Epidermal melanocyte (primary cell): ENCODE measurements around the gene TBC1D32.
A peak's percentile ranks its signal among the peaks of the same experiment; 100 is the strongest.
"Not testable (repeated sequence)": the region's sequence is repeated elsewhere in the genome, so short reads cannot be mapped to it uniquely, and the experiment has no call there.

Source experiments
- DNase-seq: peaks from one replicate; pipeline ENCODE4 v3.0.0; 2011; ENCODE audit warnings: low spot score; ENCODE audit not compliant: insufficient read length

Gene TBC1D32

DNA sequence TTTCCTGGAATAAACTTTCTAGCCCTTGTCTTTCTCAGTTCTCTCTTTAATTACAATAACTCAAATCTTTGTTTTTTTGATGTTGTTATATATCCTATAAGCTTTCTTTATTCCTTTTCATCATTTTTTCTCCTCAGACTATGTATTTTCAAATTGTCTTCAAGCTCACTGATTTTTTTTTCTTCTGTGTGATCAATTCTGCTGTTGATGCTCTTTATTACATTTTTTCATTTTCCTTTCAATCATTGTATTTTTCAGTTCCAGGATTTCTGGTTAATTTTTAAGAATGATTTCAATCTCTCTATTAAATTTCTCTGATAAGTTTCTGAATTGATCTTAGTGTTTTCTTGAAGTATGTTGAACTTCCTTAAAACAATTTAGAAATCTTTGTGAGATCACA lies 209.7 kb downstream of the TBC1D32 start:
- no peak for DNase-seq

DNA sequence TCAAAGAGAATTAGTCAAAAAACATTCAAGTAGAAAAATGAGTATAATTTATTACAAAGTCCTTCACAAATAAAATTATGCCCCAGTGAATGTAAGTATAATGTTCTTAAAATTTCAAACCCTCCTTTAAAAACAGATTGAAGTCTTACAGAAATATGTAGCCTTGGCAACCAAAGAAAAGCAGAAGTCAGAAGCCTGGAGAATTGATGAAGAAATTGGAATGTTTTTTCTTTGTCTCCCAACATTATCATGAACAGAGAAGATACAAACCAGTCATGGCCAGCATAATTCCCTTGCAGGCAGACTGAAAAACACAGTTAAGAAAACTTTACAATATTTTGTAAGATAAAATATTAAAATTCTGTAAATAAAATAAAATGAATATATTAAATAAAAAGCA lies 221.9 kb downstream of the TBC1D32 start:
- no peak for DNase-seq

DNA sequence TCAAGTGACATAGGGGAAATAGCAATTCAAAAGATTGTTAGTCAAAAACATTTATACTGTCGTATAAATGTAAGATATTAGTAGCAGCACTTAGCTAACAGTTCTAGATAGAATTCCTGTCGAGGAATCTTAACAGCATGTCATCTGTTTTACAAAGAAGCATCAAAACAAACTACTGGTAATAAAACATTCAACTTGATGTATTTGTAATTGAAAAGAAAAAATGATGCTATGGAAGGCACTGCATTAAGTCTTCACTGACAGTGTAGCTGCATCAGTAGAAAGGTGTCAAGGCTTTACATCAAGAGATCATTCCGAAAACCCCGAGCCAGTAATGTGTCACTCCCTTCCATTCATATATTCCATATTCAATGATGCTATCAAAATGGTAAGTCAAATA lies 223.5 kb downstream of the TBC1D32 start:
- DNase-seq = no peak

DNA sequence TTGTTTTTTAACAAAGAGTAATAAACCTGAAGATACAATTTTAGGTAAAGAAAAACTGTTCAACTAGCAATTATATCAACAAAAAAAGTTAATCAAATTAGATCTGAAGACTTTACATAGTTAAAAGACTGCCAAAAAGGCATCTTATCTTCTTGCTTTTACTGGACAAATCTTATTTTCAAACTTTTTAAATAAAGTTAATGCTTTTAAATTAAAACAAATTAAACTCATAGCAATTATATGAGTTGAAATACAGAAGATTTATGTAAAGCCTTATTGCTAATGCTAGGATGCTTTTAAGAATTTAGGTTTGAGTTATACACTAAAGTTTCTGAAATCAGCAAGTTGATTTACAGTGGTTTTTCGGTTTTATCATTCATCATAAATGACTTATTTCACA lies 227.3 kb downstream of the TBC1D32 start:
- no peak for DNase-seq

DNA sequence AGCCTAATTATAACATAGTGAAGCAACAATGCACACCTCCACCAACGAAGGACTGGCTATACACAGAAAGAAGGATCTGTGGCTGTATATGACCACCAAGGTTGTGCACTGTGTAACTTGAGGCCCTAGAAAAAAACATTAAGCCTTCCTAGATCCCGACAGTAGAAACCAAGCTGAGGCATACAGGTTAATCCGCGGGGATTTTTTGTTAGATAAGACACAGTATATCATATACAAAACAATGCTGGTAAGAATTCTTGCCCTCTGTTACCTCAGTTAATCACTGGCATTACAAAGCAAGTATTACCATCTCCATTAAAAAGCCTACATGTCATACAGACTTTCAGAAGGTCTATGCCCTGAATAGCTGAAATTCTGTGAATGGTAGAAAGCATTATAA lies 228.8 kb downstream of the TBC1D32 start:
- DNase-seq = no peak

DNA sequence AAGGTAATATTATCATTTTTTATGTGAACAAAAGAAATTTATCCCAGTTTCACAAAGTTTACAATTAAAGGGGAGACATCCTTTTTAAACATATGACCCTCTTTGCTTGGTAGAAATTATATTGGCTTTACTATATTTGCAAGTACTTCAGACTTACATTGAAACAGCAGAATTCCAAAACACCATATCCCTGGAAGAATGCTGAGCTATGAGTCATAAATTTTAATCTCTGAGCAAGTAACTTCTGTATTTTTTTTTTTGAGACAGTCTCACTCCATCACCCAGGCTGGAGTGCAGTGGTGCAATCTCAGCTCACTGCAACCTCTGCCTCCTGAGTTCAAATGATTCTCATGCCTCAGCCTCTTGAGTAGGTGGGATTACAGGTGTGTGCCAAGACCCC lies 240.4 kb downstream of the TBC1D32 start:
- no peak for DNase-seq

DNA sequence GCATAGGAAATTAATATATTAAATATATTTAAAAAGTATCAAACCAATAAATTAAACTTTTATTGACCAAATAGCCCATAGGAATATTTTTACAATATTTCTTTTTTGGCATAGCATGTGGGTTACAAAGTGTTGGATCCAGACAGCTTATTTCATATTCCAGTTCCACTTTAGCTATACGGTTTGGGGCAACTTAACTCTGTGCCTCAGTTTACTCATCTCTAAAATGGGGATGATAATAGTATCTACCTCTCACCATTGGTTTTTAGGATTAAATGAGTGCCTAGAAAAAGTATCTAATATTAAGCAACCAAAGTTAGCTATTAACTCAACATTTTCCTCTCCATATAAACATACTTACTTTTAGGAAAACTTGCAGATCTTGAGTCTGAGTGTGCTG lies 243.8 kb downstream of the TBC1D32 start:
- DNase-seq = no peak

DNA sequence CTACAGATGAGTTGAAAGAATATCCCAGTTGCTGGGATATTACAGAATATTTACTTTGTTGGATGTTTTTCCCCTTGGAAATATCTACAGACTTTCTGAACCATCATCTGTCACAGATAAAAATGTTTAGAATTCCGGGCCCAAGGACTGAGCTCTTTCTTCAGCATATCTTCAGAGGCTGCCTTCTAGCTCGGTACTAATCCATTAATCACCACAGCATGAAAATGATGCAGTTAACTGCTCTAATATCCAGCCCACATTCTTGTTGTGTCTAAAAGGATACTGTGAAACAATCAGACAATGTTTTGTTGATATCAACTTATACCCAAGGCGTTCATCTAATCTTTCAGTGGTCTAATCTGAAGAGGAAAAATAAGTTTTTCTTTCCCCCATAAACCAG lies 247.4 kb downstream of the TBC1D32 start:
- no peak for DNase-seq

DNA sequence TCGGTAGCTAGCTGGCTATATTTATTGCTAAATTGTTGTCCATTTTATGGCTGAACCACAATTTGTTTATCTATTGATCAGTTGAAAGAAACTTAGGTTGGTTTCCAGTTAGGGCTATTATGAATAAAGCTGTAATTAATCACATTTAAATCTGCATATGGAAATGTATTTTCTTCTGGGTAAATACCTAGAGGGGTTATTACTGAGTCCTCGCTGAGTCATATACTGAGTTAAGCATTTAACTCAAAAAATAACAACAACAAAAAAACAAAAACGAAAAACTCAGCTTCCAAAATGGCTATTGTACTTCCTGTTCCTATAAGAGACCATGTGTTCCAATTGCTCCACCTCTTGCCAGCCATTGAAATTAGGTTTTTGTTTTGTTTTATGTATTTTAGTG lies 258.2 kb downstream of the TBC1D32 start:
- DNase-seq = no peak

DNA sequence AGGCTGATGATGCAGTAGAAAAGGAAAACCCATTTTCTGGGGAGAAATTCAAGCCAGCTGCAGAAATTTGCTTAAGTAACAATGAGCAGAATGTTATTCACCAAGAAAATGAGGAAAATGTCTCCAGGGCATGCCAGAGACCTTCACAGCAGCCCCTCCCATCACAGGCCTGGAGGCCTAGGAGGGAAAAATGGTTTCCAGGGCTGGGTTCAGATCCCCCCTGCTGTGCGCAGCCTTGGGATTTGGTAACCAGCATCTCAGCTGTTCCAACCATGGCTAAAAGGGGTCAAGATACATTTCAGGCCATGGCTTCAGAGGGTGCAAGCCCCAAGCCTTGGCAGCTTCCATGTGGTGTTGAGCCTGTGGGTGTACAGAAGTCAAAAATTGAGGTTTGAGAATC lies 265.5 kb downstream of the TBC1D32 start:
- not testable (repeated sequence) for DNase-seq

DNA sequence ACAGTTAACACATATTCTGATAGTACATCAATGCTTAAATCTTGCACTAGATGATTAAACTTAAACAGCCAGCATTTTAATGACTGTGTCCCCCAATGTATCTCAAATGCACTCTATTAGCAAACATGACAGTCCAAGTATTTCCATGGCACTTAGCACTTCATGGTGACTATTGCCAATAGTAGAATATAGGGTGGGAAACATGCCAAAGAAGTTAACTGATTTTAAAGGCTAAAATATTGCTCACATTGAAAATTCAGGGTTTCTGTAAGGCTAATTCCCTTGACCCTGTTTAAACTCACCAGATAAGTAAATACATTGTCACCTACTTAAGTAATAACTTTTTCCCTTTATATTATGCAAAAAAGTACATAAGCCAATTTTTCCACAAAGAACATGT lies 266.9 kb downstream of the TBC1D32 start:
- DNase-seq = no peak

DNA sequence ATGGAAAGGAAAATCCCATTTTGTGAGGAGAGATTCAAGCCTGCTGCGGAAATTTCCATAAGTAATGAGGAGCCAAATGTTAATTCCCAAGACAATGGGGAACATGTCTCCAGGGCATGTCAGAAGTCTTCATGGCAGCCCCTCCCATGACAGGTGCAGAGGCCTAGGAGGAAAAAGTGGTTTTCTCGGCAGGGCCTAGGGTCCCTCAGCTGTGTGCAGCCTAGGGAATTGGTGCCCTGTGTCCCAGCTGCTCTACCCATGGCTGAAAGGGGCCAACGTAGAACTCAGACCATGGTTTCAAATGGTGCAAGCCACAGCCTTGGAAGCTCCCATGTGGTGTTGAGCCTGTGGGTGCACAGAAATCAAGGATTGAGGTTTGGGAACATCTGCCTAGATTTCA lies 269.9 kb downstream of the TBC1D32 start:
- no peak for DNase-seq

DNA sequence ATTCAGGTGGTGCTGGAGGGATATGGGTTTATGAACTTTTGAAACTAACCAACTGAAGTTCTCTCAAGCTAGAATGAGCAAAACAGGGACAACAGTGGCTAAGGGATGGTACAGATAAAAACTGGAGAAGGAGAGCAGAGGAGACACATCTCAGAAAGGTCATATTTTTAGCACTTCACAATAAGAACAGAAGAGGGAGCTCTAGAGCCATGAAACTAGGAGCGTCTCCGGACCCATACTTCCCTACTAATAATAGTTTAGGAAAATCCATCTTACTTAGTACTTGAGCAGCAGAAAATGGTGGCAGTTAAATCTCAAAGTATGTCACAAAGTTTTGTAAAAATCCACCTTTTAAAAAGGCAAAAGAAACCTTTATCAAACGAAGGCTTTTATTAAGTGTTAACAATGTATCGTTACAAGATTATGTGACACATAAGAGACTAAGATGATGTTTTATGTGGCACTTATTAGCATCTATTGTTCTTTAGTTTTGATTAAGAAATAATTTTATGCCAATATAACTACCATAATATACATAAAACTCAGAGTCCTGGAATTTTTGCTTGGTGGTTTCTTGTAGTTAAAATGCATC lies 278.6 kb downstream of the TBC1D32 start:
- DNase-seq = peak; percentile 63

DNA sequence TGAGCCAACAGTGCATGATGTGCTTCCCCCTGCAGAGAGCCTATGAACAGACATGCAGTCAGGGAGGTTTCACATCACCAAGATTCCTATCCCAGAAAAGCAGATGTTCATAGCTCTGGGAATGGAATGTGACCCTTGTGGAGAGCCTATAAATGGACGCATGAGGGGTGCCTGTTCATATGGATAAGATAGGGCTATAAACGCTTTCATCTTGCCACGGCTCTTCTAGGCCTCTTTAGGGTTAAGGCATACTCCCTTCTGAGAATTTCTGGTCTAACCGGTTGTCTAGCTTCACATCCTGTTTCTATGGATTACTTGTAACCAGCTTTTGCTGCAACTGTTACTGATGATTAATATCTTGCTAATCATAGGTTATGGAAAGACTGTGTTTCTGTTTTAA lies 285.7 kb downstream of the TBC1D32 start:
- not testable (repeated sequence) for DNase-seq

DNA sequence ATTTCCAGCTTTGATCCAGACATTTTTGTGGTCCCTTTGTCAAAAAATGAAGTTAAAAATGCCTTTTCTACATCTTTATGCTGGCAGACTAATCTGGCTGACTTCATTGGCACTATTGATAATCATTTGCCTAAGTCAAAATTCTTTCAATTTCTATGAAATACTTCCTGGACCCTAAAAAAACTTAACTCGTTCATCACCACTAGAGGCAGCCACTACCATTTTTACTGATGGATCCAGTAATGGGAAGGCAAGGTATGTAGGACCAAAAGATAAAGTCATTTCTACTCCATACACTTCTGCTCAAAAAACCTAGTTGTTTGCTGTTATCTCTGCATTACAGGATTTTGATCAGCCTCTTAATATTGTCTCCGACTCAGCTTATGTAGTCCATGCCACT lies 289.4 kb downstream of the TBC1D32 start:
- DNase-seq = not testable (repeated sequence)

DNA sequence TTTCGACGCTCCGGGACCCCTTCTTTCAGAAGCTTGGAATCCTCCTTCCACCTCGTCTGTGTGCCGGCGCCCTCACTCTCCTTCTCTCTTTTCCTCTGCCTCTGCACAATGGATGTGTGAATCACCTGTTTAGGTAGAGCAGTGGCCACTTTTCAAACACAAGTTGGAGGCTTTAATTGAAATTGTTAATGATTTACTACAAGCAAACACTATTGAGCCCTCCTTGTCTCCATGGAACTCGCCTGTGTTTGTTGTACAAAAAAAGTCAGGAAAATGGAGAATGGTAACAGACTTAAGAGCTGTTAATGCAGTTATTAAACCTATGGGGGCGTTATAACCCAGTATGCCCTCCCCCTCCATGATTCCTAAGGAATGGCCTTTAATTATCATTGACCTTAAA lies 290.6 kb downstream of the TBC1D32 start:
- not testable (repeated sequence) for DNase-seq

DNA sequence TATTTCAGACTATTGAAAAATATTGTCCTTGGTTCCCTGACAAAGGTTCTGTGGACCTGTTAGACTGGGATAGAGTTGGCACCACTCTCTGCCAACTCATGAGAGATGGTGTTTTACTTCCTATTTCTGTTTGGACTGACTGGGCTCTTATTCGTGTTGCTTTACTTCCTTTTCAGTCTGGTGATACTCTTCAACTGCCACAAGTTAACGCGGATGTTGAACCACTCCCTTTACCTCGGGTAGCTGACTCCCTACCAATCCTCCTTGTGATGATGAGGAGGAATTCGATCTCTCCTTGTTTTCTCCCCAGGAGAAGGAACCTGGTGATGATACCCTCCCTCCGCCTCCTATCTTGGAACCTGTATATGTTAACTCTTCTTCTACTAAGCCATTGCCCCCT lies 291.1 kb downstream of the TBC1D32 start:
- DNase-seq = not testable (repeated sequence)

DNA sequence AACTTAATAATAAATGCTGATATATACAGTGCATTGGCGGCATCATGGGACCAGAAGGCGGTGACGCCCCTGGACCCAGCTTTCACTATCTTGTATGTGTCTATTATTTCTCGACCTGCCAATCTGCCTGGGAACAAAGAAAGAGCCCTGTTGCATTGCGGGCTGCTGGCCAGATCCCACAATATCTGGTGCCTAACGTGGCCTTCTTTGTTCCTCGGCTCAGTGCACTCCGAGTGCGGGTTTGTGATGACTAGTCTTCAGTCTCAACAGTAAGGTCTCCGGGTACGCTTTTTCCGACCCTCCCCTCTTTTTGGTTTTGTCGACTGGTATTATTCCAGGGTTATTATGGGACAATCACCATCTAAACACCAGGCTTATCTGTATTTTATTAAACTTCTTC lies 291.5 kb downstream of the TBC1D32 start:
- DNase-seq = no peak

DNA sequence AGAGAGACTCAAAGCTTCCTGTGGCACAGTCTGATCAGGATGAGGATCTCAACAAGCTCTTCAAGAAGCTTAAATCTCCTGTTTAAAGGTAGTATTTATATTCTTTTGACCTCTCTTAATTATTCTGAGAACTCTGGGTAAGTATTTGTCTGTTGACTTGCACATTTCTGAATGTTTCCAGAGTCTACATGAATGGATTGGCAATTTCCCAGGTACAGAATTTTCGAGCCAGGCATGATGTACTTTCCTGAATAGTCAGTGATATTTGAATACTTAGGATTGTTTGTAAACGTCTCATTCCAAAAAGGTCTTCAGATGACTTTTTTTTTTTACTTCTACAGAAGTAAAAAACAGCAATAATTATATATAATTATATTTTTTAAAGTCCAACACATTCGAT lies 293.4 kb downstream of the TBC1D32 start:
- DNase-seq = no peak

DNA sequence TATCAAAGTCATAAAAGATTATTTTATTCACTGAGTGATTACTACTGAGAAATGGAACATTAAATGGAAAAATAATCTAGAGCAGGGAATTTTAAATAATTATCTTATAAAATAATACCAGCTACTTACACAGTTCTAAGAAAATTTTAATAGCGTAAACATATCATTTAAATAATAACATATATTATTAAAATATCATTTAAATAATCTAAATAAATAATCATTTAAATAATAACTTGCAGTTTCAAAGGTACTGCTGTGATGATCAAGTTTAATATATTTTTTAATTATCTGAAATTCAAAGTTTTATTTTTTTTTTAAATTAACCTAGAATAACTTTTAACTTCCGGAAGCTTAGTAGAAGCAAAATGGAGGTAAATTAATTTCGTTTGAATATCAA lies 301.2 kb downstream of the TBC1D32 start:
- no peak for DNase-seq

DNA sequence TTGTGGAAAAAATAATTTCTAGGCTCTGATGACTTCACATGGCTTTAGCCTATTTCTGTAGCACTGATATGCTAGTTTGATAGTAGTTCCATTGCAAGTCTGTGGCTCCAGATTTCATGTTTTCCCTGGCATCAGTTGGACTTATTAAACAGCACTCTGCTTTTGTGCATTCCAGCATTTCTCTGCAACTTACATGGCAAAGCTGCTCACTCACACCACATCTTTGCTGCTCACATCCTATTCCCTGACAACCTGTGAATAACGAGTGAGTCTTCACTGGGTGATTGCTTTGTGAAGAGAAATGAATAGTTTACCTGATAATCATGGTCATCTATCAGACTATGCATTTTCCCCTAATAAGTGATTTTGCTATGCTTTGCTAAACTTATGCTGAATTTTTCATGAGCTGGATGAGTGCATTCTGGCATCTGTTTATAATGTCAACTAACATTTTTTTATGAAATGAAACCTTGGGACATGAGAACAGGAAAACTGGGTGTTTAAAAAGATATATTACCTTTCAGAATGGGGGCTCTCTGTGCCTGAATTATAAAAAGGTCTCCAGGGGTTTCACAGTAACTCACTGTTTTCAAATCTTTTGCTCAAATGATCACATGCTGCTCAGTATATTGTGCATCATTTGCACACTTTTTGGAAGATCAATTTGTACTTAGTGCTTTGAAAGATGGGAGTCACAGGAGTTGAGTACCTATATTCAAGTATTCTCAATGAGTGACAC lies 301.8 kb downstream of the TBC1D32 start:
- DNase-seq = no peak
